Fibroblast of skin of left biceps (primary cell): ENCODE measurements around the gene NRF1.

Source experiments
- DNase-seq, 2 experiments: peaks; one replicate each; pipeline ENCODE4 v3.0.0-alpha.2; 2013; ENCODE audit warnings: low read depth in 2 of 2

The NRF1 gene

DNA sequence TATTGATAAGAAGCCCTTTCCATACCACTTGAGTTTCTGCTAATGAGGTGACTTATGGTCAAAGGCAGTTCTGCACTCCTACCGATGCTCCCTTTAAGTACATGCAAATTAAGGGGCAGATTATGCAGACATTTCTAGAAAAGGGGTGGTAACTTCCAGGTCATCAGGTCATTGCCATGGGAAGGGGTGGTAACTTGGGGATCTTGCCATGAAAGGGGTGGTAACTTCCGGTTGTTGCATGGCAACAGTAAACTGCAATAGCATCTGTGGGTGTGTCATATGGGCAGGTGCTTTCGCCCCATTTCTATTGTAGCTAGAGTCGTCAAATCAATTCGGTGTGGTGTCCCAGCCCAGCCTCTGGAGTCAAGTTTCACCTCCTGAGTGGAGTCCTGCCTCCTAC, 190.4 kb downstream of the NRF1 start:
- DNase-seq: no peak

- no peak for DNase-seq
Measured at GRCh38 chr7:129803546-129804081, 192.1 kb downstream of the NRF1 start.

GRCh38 chr7:129804111-129804889, 192.8 kb downstream of the NRF1 start:
- no peak for DNase-seq

GRCh38 chr7:129804890-129805719, 193.6 kb downstream of the NRF1 start:
- DNase-seq: no peak
